SU-DHL-6 (cell line): ENCODE data around the gene SRGAP1.

ENCODE experiments used
- H2AFZ ChIP-seq: fragments of 200-600 bp; sonication (generic); 2 replicates; pipeline ENCODE4 v1.6.1; 2014; ENCODE audit warnings: low read depth, mild to moderate bottlenecking, moderate library complexity, mixed read lengths, antibody characterized with exemption, low read length; ENCODE audit not compliant: severe bottlenecking
- H3F3A ChIP-seq: fragments of 200-600 bp; shearing (Covaris generic); 2 replicates; pipeline ENCODE4 v1.6.0; 2016; ENCODE audit warnings: antibody characterized with exemption, mild to moderate bottlenecking; ENCODE audit not compliant: insufficient read depth
- H3K27ac ChIP-seq: fragments of 200-600 bp; sonication (generic); 2 replicates; pipeline ENCODE4 v1.5.1; 2016; ENCODE audit warnings: low read depth, mild to moderate bottlenecking, low read length, moderate library complexity, mixed read lengths
- H3K27me3 ChIP-seq: fragments of 200-600 bp; sonication (generic), shearing (Covaris generic); 2 replicates; pipeline ENCODE4 v1.6.0; 2014; ENCODE audit warnings: mild to moderate bottlenecking, low read length
- H3K36me3 ChIP-seq: fragments of 200-600 bp; sonication (generic); 2 replicates; pipeline ENCODE4 v1.6.1; 2014; ENCODE audit warnings: mild to moderate bottlenecking, low read length, mixed read lengths
- H3K4me2 ChIP-seq: fragments of 300-600, 200-600 bp; shearing (Covaris generic), sonication (generic); 2 replicates; pipeline ENCODE4 v1.6.0; 2014; ENCODE audit warnings: low read length, low read depth, mild to moderate bottlenecking; ENCODE audit not compliant: poor library complexity, severe bottlenecking
- H3K4me3 ChIP-seq: fragments of 200-600 bp; sonication (generic); 2 replicates; pipeline ENCODE4 v1.5.1; 2014; ENCODE audit warnings: antibody characterized with exemption, low read length, mild to moderate bottlenecking, mixed read lengths; ENCODE audit not compliant: insufficient read depth, poor library complexity, severe bottlenecking
- H3K79me2 ChIP-seq: fragments of 200-600 bp; sonication (generic); 2 replicates; pipeline ENCODE4 v1.6.1; 2014; ENCODE audit warnings: mild to moderate bottlenecking, low read length, moderate library complexity; ENCODE audit not compliant: insufficient read depth
- H3K9ac ChIP-seq: fragments of 200-600 bp; sonication (generic); 2 replicates; pipeline ENCODE4 v1.7.0; 2014; ENCODE audit warnings: mild to moderate bottlenecking, low read length
- H3K9me2 ChIP-seq: fragments of 200-600 bp; sonication (generic); replicated peaks from 2 replicates; pipeline ENCODE4 v1.6.1; 2014; ENCODE audit warnings: low read length; ENCODE audit not compliant: insufficient read depth
- H3K9me3 ChIP-seq: fragments of 200-600 bp; sonication (generic); 2 replicates; pipeline ENCODE4 v1.6.1; 2014; ENCODE audit warnings: low read length, mixed read lengths; ENCODE audit not compliant: insufficient read depth
- H4K20me1 ChIP-seq: fragments of 200-600 bp; sonication (generic); 2 replicates; pipeline ENCODE4 v1.6.1; 2014; ENCODE audit warnings: low read depth, mild to moderate bottlenecking, antibody characterized with exemption, low read length, moderate library complexity, mixed read lengths
- CTCF ChIP-seq: fragments of 200-600 bp; sonication (generic); IDR thresholded peaks from one replicate; pipeline ENCODE4 v1.5.1; 2017; ENCODE audit warnings: antibody characterized with exemption, mild to moderate bottlenecking, low read length, moderate library complexity; ENCODE audit not compliant: insufficient read depth, poor library complexity, severe bottlenecking
- EZH2phosphoT487 ChIP-seq: fragments of 200-600 bp; sonication (generic), shearing (Covaris generic); conservative IDR thresholded peaks from 2 replicates; pipeline ENCODE4 v1.6.1; 2018; ENCODE audit warnings: mild to moderate bottlenecking, antibody characterized with exemption, low read length, moderate library complexity, mixed read lengths

SRGAP1 gene

DNA sequence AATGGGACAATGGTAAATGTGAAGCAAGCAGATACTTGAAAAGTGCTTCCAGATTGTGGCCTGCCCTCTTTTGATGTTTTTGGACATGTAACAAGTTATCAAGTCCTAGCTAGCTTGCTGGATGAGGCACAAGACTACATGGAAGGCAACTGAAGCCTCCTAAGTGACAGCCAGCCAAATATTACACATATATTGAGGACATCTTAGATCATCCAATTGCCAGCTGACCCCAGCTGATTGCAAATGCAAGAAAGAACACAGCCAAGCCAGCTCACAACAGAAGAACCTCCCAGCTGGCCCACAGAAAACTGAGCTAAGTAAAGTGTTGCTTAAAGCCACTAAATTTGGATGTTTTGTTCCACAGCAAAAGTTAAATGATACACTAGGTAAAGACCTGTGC lies 156.9 kb downstream of the SRGAP1 start:
- Histone ChIP-seq H3K4me2 (no peak overlapping the region), H3F3A (no peaks in the 10 kb centered on the region), H3K9me3 (no peaks in the 10 kb centered on the region), H4K20me1 (no peaks in the 10 kb centered on the region), H3K9me2 (no peaks in the 10 kb centered on the region), H2AFZ (no peak overlapping the region), H3K9ac (no peak overlapping the region), H3K4me3 (no peak overlapping the region), H3K27me3 (no peaks in the 10 kb centered on the region), H3K79me2 (no peaks in the 10 kb centered on the region), H3K27ac (no peak overlapping the region), H3K36me3 (no peaks in the 10 kb centered on the region)
- no peak for TF ChIP-seq EZH2phosphoT487
- no peak for TF ChIP-seq CTCF

- Histone ChIP-seq H3K9me2 (no peaks in the 10 kb centered on the region), H3K79me2 (no peaks in the 10 kb centered on the region), H3F3A (no peaks in the 10 kb centered on the region), H3K4me2 (no peak overlapping the region), H3K4me3 (no peak overlapping the region), H3K27me3 (no peaks in the 10 kb centered on the region), H4K20me1 (no peaks in the 10 kb centered on the region), H3K9me3 (no peaks in the 10 kb centered on the region), H3K27ac (no peak overlapping the region), H2AFZ (no peak overlapping the region), H3K36me3 (no peaks in the 10 kb centered on the region), H3K9ac (no peak overlapping the region)
- TF ChIP-seq EZH2phosphoT487, result no peak
- no peak for TF ChIP-seq CTCF
These were observed 160.1 kb downstream of the SRGAP1 start for GRCh38 chr12:64004641-64005040.

GRCh38 chr12:64006211-64006825 lies 161.8 kb downstream of the SRGAP1 start:
- Histone ChIP-seq H3F3A (no peaks in the 10 kb centered on the region), H3K27me3 (no peaks in the 10 kb centered on the region), H3K4me2 (no peak overlapping the region), H3K4me3 (no peak overlapping the region), H3K36me3 (no peaks in the 10 kb centered on the region), H3K79me2 (no peaks in the 10 kb centered on the region), H3K9me2 (no peaks in the 10 kb centered on the region), H3K9me3 (no peaks in the 10 kb centered on the region), H4K20me1 (no peaks in the 10 kb centered on the region), H3K9ac (no peak overlapping the region), H3K27ac (no peak overlapping the region), H2AFZ (no peak overlapping the region)
- no peak for TF ChIP-seq CTCF
- no peak for TF ChIP-seq EZH2phosphoT487
